ENCODE data around the gene MGAT4B. TPM values are rescaled to one million over a fixed set of nuclear protein-coding genes. Genes with fewer than 3 reads are reported as not detected.

MGAT4B gene
- total and polyA plus RNA-seq, 12 donors: 58.6 to 123 (median 98.0) TPM

GRCh38 chr5:179840766-179841165 is 34.1 kb upstream of the MGAT4B start:
- Histone ChIP-seq H3K27me3 (no peaks in the 10 kb centered on the region), H3K9me3 (peaks cover 0 to 16% (median 7%) of the 10 kb centered on the region in 11 donors), H3K36me3 (peaks cover 0 to 92% (median 61%) of the 10 kb centered on the region in 9 donors), H3K4me3 (no peak overlapping the region), H3K4me1 (peaks cover 0 to 25% (median 8%) of the 10 kb centered on the region in 9 donors), H3K27ac (no peak overlapping the region)
- ATAC-seq: peak in 1 of 8 donors; percentile 6
- intact Hi-C loops (cut with DNase I): no loop called here
- no peak for DNase-seq
- 87 to 93% methylated on average over 17 of the region's 17 CpGs for WGBS, 2 donors
- TF ChIP-seq CTCF (IDR thresholded peaks at IDR 0.05): no peak

GRCh38 chr5:179840321-179840720 is 33.7 kb upstream of the MGAT4B start:
- Histone ChIP-seq H3K4me3 (no peak overlapping the region), H3K4me1 (peaks cover 0 to 25% (median 8%) of the 10 kb centered on the region in 9 donors), H3K27me3 (no peaks in the 10 kb centered on the region), H3K36me3 (peaks cover 0 to 92% (median 58%) of the 10 kb centered on the region in 9 donors), H3K9me3 (peaks cover 0 to 12% (median 7%) of the 10 kb centered on the region in 11 donors), H3K27ac (peak overlapping the region in 3 of 10 donors; percentile 39 to 69 (median 52))
- ATAC-seq (peak in 2 of 8 donors; percentile 3), DNase-seq (no peak)
- 95 to 96% methylated on average over 11 of the region's 11 CpGs for WGBS, 2 donors
- TF ChIP-seq CTCF (IDR thresholded peaks at IDR 0.05): no peak
- intact Hi-C loops (cut with DNase I): no loop called here

DNA sequence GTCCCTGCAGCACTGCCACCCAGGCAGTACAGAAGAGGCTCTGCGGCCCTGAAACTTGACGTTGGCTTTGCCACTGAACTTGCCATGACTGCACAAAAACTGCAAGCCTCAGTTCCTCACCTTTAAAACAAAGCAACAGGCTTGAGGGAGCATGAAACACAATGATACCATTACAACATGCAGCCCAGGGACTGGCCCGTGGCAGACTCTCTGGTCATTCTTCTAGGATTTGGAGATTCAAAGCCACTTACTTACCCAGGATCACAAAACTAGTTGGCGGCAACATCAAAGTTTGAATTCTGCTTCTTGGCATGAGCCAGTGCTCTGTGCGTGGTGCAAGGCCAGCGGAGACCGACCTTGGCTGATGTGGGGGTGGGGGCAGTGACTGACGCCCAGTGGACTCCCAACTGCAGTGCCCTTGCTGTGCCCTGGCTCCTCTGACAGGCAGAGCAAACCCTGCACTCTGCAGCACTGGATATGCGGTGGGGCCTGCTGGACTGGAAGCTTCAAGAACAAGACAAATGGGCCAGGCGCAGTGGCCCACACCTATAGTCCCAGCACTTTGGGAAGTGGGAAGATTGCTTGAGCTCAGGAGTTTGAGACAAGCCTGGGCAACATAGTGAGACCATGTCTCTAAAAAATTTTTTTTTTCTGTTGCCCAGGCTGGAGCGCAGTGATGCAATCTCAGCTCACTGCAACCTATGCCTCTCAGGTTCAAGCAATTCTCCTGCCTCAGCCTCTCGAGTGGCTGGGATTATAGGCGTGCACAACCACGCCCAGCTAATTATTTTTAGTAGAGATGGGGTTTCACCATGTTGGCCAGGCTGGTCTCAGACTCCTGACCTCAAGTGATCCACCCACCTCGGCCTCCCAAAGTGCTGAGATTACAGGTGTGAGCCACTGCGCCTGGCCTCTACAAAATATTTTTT is 32.9 kb upstream of the MGAT4B start:
- peaks cover 0 to 4% (median under 1%) of the 10 kb centered on the region in 11 donors for H3K9me3 ChIP-seq
- peaks cover 0 to 25% (median 8%) of the 10 kb centered on the region in 9 donors for H3K4me1 ChIP-seq
- peak; percentile 35 to 82 (median 72) for ATAC-seq
- intact Hi-C loops (cut with DNase I): no loop called here
- peak overlapping the region in 6 of 10 donors; percentile 10 to 69 (median 39) for H3K27ac ChIP-seq
- no peak overlapping the region for H3K4me3 ChIP-seq
- peaks cover 0 to 91% (median 54%) of the 10 kb centered on the region in 9 donors for H3K36me3 ChIP-seq
- 75 to 76% methylated on average over 16 of the region's 16 CpGs for WGBS, 2 donors
- TF ChIP-seq CTCF (IDR thresholded peaks at IDR 0.05): no peak
- DNase-seq: peak; percentile 40 to 57
- H3K27me3 ChIP-seq: no peaks in the 10 kb centered on the region

GRCh38 chr5:179837076-179838011 is 30.7 kb upstream of the MGAT4B start:
- Histone ChIP-seq H3K27me3 (no peaks in the 10 kb centered on the region), H3K36me3 (peaks cover 11 to 94% (median 61%) of the 10 kb centered on the region in 9 donors), H3K27ac (peak overlapping the region in 2 of 10 donors; percentile 16 to 69), H3K4me3 (no peak overlapping the region), H3K4me1 (peaks cover 0 to 30% (median 8%) of the 10 kb centered on the region in 9 donors), H3K9me3 (no peaks in the 10 kb centered on the region)
- DNase-seq (no peak), ATAC-seq (peak in 6 of 8 donors; percentile 3 to 15 (median 8))
- WGBS, 2 donors: 86% methylated on average over 15 of the region's 15 CpGs
- TF ChIP-seq CTCF (IDR thresholded peaks at IDR 0.05): no peak
- intact Hi-C loops (cut with DNase I): no loop called here
